ENCODE results near the gene ASL. TPM values are rescaled to one million over a fixed set of nuclear protein-coding genes. Genes with fewer than 3 reads are reported as not detected.

ASL gene
- total and polyA plus RNA-seq, 4 donors, result 60.3 to 272 (median 252) TPM

DNA sequence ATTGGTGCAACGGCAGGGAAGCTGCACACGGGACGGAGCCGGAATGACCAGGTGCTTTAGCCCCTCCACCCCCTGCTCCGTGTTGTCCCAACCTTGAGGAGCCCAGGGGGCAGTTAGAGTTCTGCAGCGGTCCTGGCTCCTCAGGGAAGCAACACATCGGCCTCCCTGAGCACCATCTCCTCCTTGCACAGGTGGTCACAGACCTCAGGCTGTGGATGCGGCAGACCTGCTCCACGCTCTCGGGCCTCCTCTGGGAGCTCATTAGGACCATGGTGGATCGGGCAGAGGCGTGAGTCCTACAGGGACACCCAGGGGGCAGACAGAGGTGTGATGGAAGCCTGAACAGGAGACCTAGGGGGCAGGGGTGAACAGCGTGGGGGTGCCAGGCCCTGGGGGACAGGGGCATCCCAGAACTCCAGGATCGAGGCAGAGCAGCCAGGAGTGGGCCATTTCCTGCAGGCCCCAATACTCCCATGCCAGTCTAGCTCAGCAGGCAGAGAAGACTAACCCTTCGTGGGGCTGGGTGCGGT is 7.3 kb downstream of the ASL start (continued):
- TF ChIP-seq, protein P1, sequence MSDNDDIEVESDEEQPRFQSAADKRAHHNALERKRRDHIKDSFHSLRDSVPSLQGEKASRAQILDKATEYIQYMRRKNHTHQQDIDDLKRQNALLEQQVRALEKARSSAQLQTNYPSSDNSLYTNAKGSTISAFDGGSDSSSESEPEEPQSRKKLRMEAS (IDR thresholded peaks at IDR 0.05), result no peak
- TF ChIP-seq GABPA (IDR thresholded peaks at IDR 0.05 in 1 of 2, conservative IDR thresholded peaks at IDR 0.05 in 1 of 2), result no peak
- no peak for TF ChIP-seq FOXA1 (IDR thresholded peaks at IDR 0.05)
- no peak for TF ChIP-seq SP1 (IDR thresholded peaks at IDR 0.05)
- no peak for TF ChIP-seq FOXA2 (IDR thresholded peaks at IDR 0.05)
- TF ChIP-seq TAF1 (conservative IDR thresholded peaks at IDR 0.05), result no peak
- TF ChIP-seq, protein P2, sequence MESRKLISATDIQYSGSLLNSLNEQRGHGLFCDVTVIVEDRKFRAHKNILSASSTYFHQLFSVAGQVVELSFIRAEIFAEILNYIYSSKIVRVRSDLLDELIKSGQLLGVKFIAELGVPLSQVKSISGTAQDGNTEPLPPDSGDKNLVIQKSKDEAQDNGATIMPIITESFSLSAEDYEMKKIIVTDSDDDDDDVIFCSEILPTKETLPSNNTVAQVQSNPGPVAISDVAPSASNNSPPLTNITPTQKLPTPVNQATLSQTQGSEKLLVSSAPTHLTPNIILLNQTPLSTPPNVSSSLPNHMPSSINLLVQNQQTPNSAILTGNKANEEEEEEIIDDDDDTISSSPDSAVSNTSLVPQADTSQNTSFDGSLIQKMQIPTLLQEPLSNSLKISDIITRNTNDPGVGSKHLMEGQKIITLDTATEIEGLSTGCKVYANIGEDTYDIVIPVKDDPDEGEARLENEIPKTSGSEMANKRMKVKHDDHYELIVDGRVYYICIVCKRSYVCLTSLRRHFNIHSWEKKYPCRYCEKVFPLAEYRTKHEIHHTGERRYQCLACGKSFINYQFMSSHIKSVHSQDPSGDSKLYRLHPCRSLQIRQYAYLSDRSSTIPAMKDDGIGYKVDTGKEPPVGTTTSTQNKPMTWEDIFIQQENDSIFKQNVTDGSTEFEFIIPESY (IDR thresholded peaks at IDR 0.05), result no peak

DNA sequence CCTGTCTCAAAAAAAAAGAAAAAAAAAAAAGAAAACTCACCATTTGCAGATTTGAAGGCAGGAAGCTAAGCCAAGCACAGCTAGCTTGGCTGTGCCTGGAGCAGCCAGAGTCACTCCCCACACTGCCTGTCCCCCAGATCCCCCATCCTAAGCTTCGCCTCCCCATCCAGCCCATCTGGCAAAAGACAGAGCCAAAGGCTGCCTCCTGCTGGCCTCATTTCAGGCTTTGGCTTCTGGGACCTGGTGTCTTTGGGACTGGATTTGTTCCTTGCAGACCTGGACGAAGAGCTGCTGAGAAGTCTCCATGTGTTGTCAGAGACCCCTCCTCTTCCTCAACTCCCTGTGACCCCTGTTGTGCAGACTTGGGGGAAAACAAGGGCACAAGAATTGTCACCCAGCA is 8.1 kb downstream of the ASL start:
- H3K9ac ChIP-seq (ENCODE audit: low read depth in 1 of 2, low read length in 2 of 2), result no peak overlapping the region
- H3K27ac ChIP-seq (ENCODE audit: low read depth in 1 of 2, low read length in 2 of 2), result no peak overlapping the region
- no peak for DNase-seq (ENCODE audit: low spot score)
- no peaks in the 10 kb centered on the region for H3K9me3 ChIP-seq (ENCODE audit: control insufficient read depth in 4 of 4, low read length in 3 of 4)
- peaks cover 22 to 76% (median 54%) of the 10 kb centered on the region in 4 donors for H3K36me3 ChIP-seq (ENCODE audit: control insufficient read depth in 4 of 4, insufficient read depth in 3 of 4, low read depth in 1 of 4, low read length in 3 of 4)
- H3K4me1 ChIP-seq (ENCODE audit: control insufficient read depth in 4 of 4, insufficient read depth in 4 of 4, low read length in 3 of 4), result peaks cover 0 to 12% (median 2%) of the 10 kb centered on the region in 4 donors
- TF ChIP-seq TAF1 (conservative IDR thresholded peaks at IDR 0.05) (no peak), SP1 (IDR thresholded peaks at IDR 0.05) (no peak), JUND (IDR thresholded peaks at IDR 0.05) (no peak), YY1 (IDR thresholded peaks at IDR 0.05) (no peak), HNF4G (IDR thresholded peaks at IDR 0.05) (no peak), NR2F2 (IDR thresholded peaks at IDR 0.05) (no peak), GABPA (IDR thresholded peaks at IDR 0.05 in 1 of 2, conservative IDR thresholded peaks at IDR 0.05 in 1 of 2) (no peak), FOXA1 (IDR thresholded peaks at IDR 0.05) (no peak)
- TF ChIP-seq, protein P2 (IDR thresholded peaks at IDR 0.05), result no peak
- TF ChIP-seq, protein P3, sequence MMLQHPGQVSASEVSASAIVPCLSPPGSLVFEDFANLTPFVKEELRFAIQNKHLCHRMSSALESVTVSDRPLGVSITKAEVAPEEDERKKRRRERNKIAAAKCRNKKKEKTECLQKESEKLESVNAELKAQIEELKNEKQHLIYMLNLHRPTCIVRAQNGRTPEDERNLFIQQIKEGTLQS (IDR thresholded peaks at IDR 0.05), result no peak
- TF ChIP-seq, protein P1 (IDR thresholded peaks at IDR 0.05), result no peak
- 93% methylated on average over 2 of the region's 2 CpGs for WGBS
- no peaks in the 10 kb centered on the region for H3K27me3 ChIP-seq (ENCODE audit: control insufficient read depth in 4 of 4, insufficient read depth in 4 of 4, low read length in 3 of 4)
- no peak overlapping the region for H3K4me3 ChIP-seq (ENCODE audit: low read depth in 1 of 3, low read length in 3 of 3)

GRCh38 chr7:66088861-66089838 is 13.5 kb downstream of the ASL start:
- H3K9ac ChIP-seq (ENCODE audit: low read depth in 1 of 2, low read length in 2 of 2), result no peak overlapping the region
- no peak overlapping the region for H3K4me3 ChIP-seq (ENCODE audit: low read depth in 1 of 3, low read length in 3 of 3)

More at GRCh38 chr7:66088861-66089838, 13.5 kb downstream of the ASL start:
- H3K9me3 ChIP-seq (ENCODE audit: control insufficient read depth in 4 of 4, low read length in 3 of 4), result no peaks in the 10 kb centered on the region
- TF ChIP-seq RXRA (IDR thresholded peaks at IDR 0.05) (no peak), EGR1 (IDR thresholded peaks at IDR 0.05; ENCODE audit: low read depth in 2 of 2) (no peak), HNF4A (conservative IDR thresholded peaks at IDR 0.05) (no peak), YY1 (IDR thresholded peaks at IDR 0.05) (no peak), SP1 (IDR thresholded peaks at IDR 0.05) (no peak), RAD21 (IDR thresholded peaks at IDR 0.05) (no peak), FOXA1 (IDR thresholded peaks at IDR 0.05) (no peak)
- TF ChIP-seq, protein P3 (IDR thresholded peaks at IDR 0.05), result no peak
- TF ChIP-seq, protein P2 (IDR thresholded peaks at IDR 0.05), result no peak
- peaks cover 24 to 72% (median 56%) of the 10 kb centered on the region in 4 donors for H3K36me3 ChIP-seq (ENCODE audit: control insufficient read depth in 4 of 4, insufficient read depth in 3 of 4, low read depth in 1 of 4, low read length in 3 of 4)
- 87% methylated on average over 32 of the region's 32 CpGs for WGBS
- no peak for DNase-seq (ENCODE audit: low spot score)
- H3K27me3 ChIP-seq (ENCODE audit: control insufficient read depth in 4 of 4, insufficient read depth in 4 of 4, low read length in 3 of 4), result no peaks in the 10 kb centered on the region
- H3K27ac ChIP-seq (ENCODE audit: low read depth in 1 of 2, low read length in 2 of 2), result no peak overlapping the region
- H3K4me1 ChIP-seq (ENCODE audit: control insufficient read depth in 4 of 4, insufficient read depth in 4 of 4, low read length in 3 of 4), result no peaks in the 10 kb centered on the region
